Frontal cortex (tissue), 4 donors: ENCODE results near the gene ATE1. TPM values are rescaled to one million over a fixed set of nuclear protein-coding genes. Genes with fewer than 3 reads are reported as not detected.
"Not testable (repeated sequence)": the region's sequence is repeated elsewhere in the genome, so short reads cannot be mapped to it uniquely, and the experiment has no call there.

ENCODE experiments used
- DNase-seq, 2 donors: peaks; one replicate each; pipeline ENCODE4 v3.0.0; 2012; ENCODE audit warnings: low spot score in 2 of 2
- FAIRE-seq: peaks from 2 replicates; lab custom pipeline; 2012; peaks lifted over from hg19 to GRCh38; lab: Jason Lieb, UNC
- total RNA-seq: library from RNA; depleted of rRNA; stranded (reverse); fragments of >200 nt; gene quantifications from one replicate; pipeline ENCODE4 v1.2.3, GENCODE V29; 2014
- donor health status: control.
- donor health status: control.
- donor health status: control.

Gene ATE1
- total RNA-seq, 1 donor from 2014 or later, result 56.3 TPM

DNA sequence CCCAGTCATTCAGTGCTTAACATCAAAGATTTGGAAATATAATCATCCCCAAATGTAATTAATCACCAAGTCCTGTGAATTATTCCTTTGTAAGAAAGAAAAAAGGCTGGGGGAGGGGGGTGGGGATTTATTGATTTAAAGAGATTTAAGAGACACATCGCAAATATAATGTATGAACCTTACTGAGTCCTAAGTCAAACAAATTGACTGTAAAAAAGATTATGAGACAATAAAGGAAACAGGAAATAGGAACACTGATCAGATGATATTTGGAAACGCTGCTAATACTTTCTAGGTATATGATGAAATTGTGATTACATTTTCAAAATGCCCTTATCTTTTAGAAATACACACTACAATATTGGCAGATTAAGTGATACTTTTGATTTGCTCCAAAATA is 92.5 kb downstream of the ATE1 start:
- no peak for FAIRE-seq
- no peak for DNase-seq

DNA sequence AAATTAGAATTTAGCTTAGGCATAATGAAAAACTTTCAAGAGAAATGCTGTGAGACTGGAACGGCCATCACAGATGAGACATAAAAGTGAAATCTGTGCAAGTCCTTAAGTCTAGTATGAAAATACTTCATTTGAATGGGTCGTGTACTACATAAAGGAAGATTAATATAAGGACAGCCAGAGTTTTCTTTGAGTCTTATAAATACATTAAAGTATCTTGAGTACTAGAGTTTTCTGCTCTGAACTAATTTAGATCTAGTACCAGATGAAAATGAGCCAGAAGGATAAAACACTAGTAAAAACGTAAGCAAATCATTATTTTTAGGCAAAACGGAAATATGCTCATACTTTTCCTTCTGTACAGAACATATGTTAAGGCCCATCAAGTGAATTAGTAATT is 93.1 kb downstream of the ATE1 start:
- DNase-seq, result no peak
- no peak for FAIRE-seq

GRCh38 chr10:121833387-121833786 is 94.4 kb downstream of the ATE1 start:
- no peak for FAIRE-seq
- DNase-seq, result no peak

DNA sequence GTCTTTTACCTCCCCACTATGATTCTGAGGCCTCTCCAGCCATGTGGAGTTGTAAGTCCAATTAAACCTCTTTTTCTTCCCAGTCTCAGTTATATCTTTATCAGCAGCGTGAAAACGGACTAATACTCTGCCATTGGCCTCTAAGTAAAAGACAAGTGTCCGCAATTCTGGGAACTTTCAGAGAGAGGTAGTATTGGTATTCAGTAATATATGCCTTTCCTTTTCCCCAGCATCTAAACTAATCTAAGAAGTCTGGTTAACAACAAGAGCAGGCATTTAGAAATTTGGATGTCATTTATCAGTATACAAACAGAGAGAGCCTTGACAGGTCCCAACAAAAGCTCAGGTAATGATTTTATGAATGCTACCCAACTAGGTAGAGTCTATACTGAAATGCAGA is 95.2 kb downstream of the ATE1 start:
- DNase-seq (no peak), FAIRE-seq (no peak)

DNA sequence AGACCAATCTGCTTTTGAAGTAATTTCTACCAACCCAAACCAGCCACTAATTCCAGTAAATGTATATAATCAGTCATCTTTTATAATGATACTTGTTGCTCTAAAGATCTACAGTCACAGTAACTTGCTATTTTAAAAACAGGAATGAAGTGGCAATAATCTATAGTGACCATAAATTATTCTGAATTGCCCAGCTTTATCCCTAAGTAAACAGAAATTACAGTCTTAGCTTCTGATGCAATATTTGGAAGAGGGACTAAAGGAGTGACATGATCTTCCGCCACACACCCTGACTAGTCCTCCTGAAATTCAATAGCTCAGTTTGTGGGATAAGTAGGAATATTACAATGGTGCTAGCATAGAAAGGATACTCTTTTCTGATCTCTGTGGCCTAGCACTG is 96.1 kb downstream of the ATE1 start:
- FAIRE-seq, result no peak
- no peak for DNase-seq

DNA sequence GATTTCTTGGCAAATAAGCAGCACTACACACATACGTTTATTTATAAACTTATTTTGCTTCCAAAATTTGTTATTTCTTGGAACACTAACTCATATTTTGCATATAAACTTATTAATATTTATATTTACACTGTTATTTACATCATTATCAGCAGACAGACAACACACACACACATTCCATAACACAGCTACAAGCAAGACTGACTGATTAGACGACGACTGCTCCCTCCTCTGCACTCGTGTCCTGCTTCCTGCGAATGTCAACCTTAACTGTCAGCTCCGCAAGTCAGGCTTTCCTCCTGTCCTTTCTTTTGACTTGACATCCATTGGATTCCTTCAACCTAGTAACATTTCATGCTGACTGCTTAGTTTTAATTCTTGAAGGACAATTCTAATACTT is 96.6 kb downstream of the ATE1 start:
- FAIRE-seq (no peak), DNase-seq (no peak)

- no peak for FAIRE-seq
- no peak for DNase-seq
Measured at GRCh38 chr10:121830101-121830500, 97.7 kb downstream of the ATE1 start.

DNA sequence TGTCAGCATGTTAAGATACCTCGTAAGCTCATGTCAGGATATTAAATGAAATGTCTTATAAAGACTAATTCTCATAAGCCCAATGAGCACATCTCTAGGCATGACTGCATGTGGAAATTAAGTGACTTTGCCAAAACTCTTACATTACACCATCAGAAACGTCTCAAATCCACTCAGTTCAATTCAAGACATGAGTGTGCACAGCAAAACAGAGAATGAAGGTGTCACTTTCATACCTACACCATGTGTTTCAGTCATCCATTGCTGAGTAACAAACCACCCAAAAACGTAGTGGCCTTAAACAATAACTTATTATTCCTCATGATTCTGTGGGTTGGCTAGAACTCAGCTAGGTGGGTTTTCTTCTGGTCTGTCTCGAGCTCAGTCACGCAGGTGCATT is 99.8 kb downstream of the ATE1 start:
- no peak for DNase-seq

GRCh38 chr10:121826773-121827172 is 101.1 kb downstream of the ATE1 start:
- DNase-seq, FAIRE-seq: not testable (repeated sequence)

More for the DNA sequence above, 99.8 kb downstream of the ATE1 start:
- no peak for FAIRE-seq

DNA sequence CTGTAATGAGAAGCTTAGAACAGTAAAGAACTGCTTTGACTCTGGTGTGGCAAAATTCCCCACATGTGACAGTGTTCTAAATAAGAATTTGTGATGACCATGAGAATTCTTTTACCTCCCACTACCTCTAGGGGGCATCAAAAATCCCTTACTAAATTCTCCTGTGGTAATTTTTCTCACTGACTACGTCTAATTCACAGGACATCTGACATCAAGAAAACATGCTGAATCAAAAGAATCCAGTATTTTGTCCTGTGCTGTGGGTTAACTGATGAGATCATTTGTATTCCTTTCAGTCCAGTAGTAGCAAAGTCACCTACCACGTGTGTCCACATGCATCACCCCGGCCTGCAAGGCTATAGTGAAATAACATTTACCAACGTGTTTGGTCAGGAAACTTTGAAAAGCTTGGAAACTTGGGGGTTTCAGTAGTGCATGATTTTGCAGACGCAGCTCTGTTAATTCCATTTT is 103.8 kb downstream of the ATE1 start:
- FAIRE-seq (no peak), DNase-seq (peak; percentile 7 to 29)

DNA sequence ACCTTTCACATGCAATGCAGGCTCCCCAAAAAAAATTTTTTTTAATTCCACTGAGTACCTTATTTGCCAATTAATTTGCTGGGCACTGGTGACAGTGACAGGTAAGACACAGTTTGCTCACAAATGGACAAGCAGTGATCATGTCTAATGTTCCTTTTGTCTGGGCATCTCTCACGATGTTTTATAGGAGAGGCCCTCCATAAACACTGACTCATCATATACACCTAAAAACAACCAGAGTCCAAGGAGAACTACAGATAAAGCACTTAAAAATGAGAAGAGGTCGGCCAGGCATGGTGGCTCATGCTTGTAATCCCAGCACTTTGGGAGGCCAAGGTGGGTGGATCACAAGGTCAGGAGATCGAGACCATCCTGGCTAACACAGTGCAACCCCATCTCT is 105.1 kb downstream of the ATE1 start:
- DNase-seq (no peak), FAIRE-seq (no peak)

DNA sequence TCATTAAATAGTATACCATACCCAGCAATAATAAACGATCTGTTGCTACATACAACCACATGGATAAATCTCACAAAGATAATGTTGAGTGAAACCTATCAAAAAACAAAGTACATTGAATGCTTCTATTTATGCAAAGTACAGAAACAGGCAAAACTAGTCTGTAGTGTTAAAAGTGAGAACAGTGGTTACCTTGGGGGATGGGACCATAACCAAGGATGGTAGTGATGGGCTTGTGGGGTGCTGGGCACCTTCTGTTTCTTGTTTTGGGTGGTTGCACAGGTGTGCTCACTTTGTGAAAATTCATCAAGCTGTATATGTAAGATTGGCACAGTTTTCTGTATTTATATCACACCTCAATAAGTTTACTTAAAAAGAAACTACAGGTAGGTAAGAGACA is 105.7 kb downstream of the ATE1 start:
- DNase-seq (no peak), FAIRE-seq (no peak)

- no peak for DNase-seq
- FAIRE-seq, result no peak
Measured at GRCh38 chr10:121819049-121819448, 108.8 kb downstream of the ATE1 start.

GRCh38 chr10:121818599-121818998 is 109.2 kb downstream of the ATE1 start:
- DNase-seq, result no peak
- FAIRE-seq, result no peak

GRCh38 chr10:121816197-121816596 is 111.6 kb downstream of the ATE1 start:
- no peak for DNase-seq
- peak; percentile 21 for FAIRE-seq

GRCh38 chr10:121813857-121814256 is 114.0 kb downstream of the ATE1 start:
- no peak for FAIRE-seq

DNA sequence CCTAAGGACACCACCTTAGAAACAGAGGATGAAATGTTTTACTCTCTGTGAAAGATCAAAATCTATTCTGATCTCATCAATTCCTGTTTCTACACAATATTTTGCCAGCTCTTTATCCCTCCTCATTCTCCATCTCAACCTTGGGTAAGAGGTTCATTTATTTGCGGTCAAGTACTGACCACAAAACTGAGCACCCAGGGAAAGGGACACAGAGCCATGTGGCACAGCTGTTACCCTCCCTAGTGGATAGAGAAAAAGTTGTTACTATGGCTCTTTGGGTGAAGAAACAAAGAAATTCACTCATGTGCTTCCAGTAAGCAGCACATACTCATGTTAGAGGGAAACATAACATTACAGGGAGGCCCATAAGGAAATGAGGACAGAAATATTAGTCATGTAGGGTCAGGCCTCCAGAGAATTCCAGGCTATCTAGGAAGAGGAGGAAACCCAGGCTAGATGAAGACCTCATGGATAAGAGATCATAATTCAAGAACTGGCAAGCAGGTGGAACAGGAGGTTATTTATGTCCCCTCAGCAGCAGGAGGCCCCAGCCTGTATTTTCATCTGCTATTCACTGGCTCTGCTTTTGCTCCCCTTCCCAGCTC is 114.5 kb downstream of the ATE1 start:
- DNase-seq (no peak), FAIRE-seq (no peak)

More at GRCh38 chr10:121813857-121814256, 114.0 kb downstream of the ATE1 start:
- DNase-seq, result no peak

GRCh38 chr10:121812031-121812430 is 115.8 kb downstream of the ATE1 start:
- FAIRE-seq (no peak), DNase-seq (no peak)

GRCh38 chr10:121811386-121811785 is 116.4 kb downstream of the ATE1 start:
- DNase-seq (no peak), FAIRE-seq (no peak)

- FAIRE-seq, result no peak
Measured at GRCh38 chr10:121808835-121809234, 119.0 kb downstream of the ATE1 start.

GRCh38 chr10:121804460-121804859 is 123.4 kb downstream of the ATE1 start:
- FAIRE-seq (no peak), DNase-seq (no peak)

More at GRCh38 chr10:121808835-121809234, 119.0 kb downstream of the ATE1 start:
- DNase-seq, result no peak

DNA sequence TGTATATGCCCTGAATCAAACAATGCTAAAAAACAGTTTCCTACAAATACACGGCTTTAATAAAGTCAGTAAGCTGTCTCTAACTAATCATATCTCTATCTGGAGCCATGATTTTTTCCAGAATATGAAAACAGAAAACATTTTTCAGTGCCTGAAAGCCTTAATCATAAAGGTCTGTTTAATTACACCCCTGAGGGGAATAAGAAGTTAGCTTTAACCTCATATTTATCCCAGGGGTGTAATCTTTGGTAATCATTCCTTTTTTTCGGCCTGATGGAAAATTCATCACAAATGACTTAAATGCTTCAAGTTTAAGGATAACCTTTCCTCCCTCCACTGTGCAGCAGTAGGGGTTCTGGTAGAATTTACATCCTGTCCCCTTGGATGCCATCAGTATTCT is 124.2 kb downstream of the ATE1 start:
- FAIRE-seq, result no peak
- DNase-seq, result no peak
